SK-MEL-5 (cell line): ENCODE data around the gene POM121. TPM values are rescaled to one million over a fixed set of nuclear protein-coding genes. Genes with fewer than 3 reads are reported as not detected.
"Not testable (repeated sequence)": the region's sequence is repeated elsewhere in the genome, so short reads cannot be mapped to it uniquely, and the experiment has no call there.

Source experiments
- DNase-seq: peaks from one replicate; pipeline ENCODE4 v3.0.0-alpha.2; 2016; ENCODE audit warnings: low read depth, low spot score
- in situ Hi-C: cut with HindIII; loops from 2 replicates; pipeline ENCODE4 v1.10.0; 2016; ENCODE audit warnings: low sequenced_read_pairs, high pct_unique_total_duplicates, low pct_unique_long_range_greater_than_20kb
- total RNA-seq: library from RNA; depleted of rRNA; stranded (reverse); fragments of >200 nt; shearing (Covaris generic); gene quantifications from 2 replicates; pipeline ENCODE4 v1.2.3, GENCODE V29; 2014

The POM121 gene
- total RNA-seq, 1 experiment from 2014 or later = 9.2 TPM

GRCh38 chr7:72945597-72945996 lies 20.7 kb downstream of the POM121 start:
- in situ Hi-C loops, DNase-seq: not testable (repeated sequence)

- in situ Hi-C loops = not testable (repeated sequence)
- peak; percentile 35 for DNase-seq
These were observed 21.3 kb downstream of the POM121 start for GRCh38 chr7:72946130-72946745.

GRCh38 chr7:72948714-72949113 lies 23.8 kb downstream of the POM121 start:
- in situ Hi-C loops, DNase-seq: not testable (repeated sequence)

GRCh38 chr7:72949276-72949675 lies 24.4 kb downstream of the POM121 start:
- DNase-seq, in situ Hi-C loops: not testable (repeated sequence)

- in situ Hi-C loops, DNase-seq: not testable (repeated sequence)
These were observed 24.8 kb downstream of the POM121 start for GRCh38 chr7:72949686-72950085.

GRCh38 chr7:72950432-72950831 lies 25.5 kb downstream of the POM121 start:
- in situ Hi-C loops, DNase-seq: not testable (repeated sequence)

- in situ Hi-C loops, DNase-seq: not testable (repeated sequence)
These were observed 29.1 kb downstream of the POM121 start for GRCh38 chr7:72953901-72954562.

- DNase-seq, in situ Hi-C loops: not testable (repeated sequence)
These were observed 29.8 kb downstream of the POM121 start for GRCh38 chr7:72954563-72955198.

GRCh38 chr7:72960029-72960428 lies 35.1 kb downstream of the POM121 start:
- DNase-seq, in situ Hi-C loops: not testable (repeated sequence)

GRCh38 chr7:72960626-72961345 lies 35.9 kb downstream of the POM121 start:
- DNase-seq, in situ Hi-C loops: not testable (repeated sequence)

- in situ Hi-C loops, DNase-seq: not testable (repeated sequence)
These were observed 36.4 kb downstream of the POM121 start for GRCh38 chr7:72961346-72961650.

- in situ Hi-C loops, DNase-seq: not testable (repeated sequence)
These were observed 38.2 kb downstream of the POM121 start for GRCh38 chr7:72963056-72963455.

- DNase-seq, in situ Hi-C loops: not testable (repeated sequence)
These were observed 40.5 kb downstream of the POM121 start for GRCh38 chr7:72965186-72965975.

- in situ Hi-C loops = not testable (repeated sequence)
These were observed 42.0 kb downstream of the POM121 start for GRCh38 chr7:72966892-72967291.

GRCh38 chr7:72968980-72969516 lies 44.2 kb downstream of the POM121 start, which contains the start of gene TRIM74:
TRIM74 (minus strand) TSS chr7:72969466; CDS start chr7:72966157, 3,309 bp downstream.
- DNase-seq, in situ Hi-C loops: not testable (repeated sequence)

More at GRCh38 chr7:72966892-72967291, 42.0 kb downstream of the POM121 start:
- not testable (repeated sequence) for DNase-seq

- DNase-seq, in situ Hi-C loops: not testable (repeated sequence)
These were observed 44.8 kb downstream of the POM121 start for GRCh38 chr7:72969688-72970087.

GRCh38 chr7:72971505-72971904 lies 46.6 kb downstream of the POM121 start:
- DNase-seq, in situ Hi-C loops: not testable (repeated sequence)
